CD14-positive monocyte (primary cell): Measurements from ENCODE around the gene LRRTM4. TPM values are rescaled to one million over a fixed set of nuclear protein-coding genes. Genes with fewer than 3 reads are reported as not detected.

Experiments used
- DNase-seq, 3 donors: peaks; one replicate each; pipeline ENCODE4 v3.0.0-alpha.2; 2011 to 2022
- H2AFZ ChIP-seq: 2 replicates; pipeline ENCODE4 v1.6.0; 2012; ENCODE audit warnings: mild to moderate bottlenecking, low read depth, low read length, inconsistent platforms; ENCODE audit not compliant: insufficient read depth, poor library complexity, severe bottlenecking
- H3K27ac ChIP-seq, 2 donors: 1 replicate in 1 of 2; 2 replicates in 1 of 2; pipeline ENCODE4 v1.5.1; 2012 to 2013; ENCODE audit warnings: low read length in 2 of 2, control low read depth in 1 of 2, inconsistent platforms in 1 of 2, low read depth in 1 of 2, mild to moderate bottlenecking in 1 of 2
- H3K27me3 ChIP-seq, 2 donors: one replicate each; pipeline versions ENCODE4 v1.6.0 to v1.6.1; 2011 to 2013; ENCODE audit warnings: low read length in 2 of 2; ENCODE audit not compliant: control insufficient read depth in 2 of 2, insufficient read depth in 2 of 2
- H3K36me3 ChIP-seq, 2 donors: replicated peaks in 1 of 2; 1 replicate in 1 of 2; 2 replicates in 1 of 2; pipeline versions ENCODE4 v1.5.1 to v1.6.1; 2012 to 2013; ENCODE audit warnings: low read length in 2 of 2, control low read depth in 1 of 2, inconsistent platforms in 1 of 2, mild to moderate bottlenecking in 1 of 2; ENCODE audit not compliant: insufficient read depth in 2 of 2, control insufficient read depth in 1 of 2
- H3K4me1 ChIP-seq, 2 donors: 1 replicate in 1 of 2; 2 replicates in 1 of 2; pipeline versions ENCODE4 v1.5.1 to v1.6.1; 2012 to 2013; ENCODE audit warnings: low read length in 2 of 2, control low read depth in 1 of 2, inconsistent platforms in 1 of 2, mild to moderate bottlenecking in 1 of 2, moderate library complexity in 1 of 2; ENCODE audit not compliant: insufficient read depth in 2 of 2, control insufficient read depth in 1 of 2
- H3K4me2 ChIP-seq: replicated peaks from 2 replicates; pipeline ENCODE3; 2012; ENCODE audit warnings: low read length, moderate library complexity, mild to moderate bottlenecking; ENCODE audit not compliant: poor library complexity, severe bottlenecking; ENCODE audit errors: extremely low read depth
- H3K4me3 ChIP-seq, 3 experiments: fragments of 200-600 bp in 1 of 3; sonication (generic) in 1 of 3; replicated peaks in 1 of 3; 1 replicate in 2 of 3; 2 replicates in 1 of 3; pipeline ENCODE4 v1.5.1; 2011 to 2013; ENCODE audit warnings: low read length in 3 of 3, mild to moderate bottlenecking in 3 of 3, control low read depth in 2 of 3, low read depth in 2 of 3, inconsistent platforms in 1 of 3, moderate library complexity in 1 of 3
- H3K79me2 ChIP-seq: 2 replicates; pipeline ENCODE4 v1.6.0; 2012; ENCODE audit warnings: mild to moderate bottlenecking, control low read depth, inconsistent platforms, low read length, moderate library complexity; ENCODE audit not compliant: insufficient read depth
- H3K9ac ChIP-seq: 2 replicates; pipeline ENCODE4 v1.6.0; 2017; ENCODE audit warnings: low read length, mild to moderate bottlenecking; ENCODE audit not compliant: insufficient read depth, poor library complexity, severe bottlenecking
- H3K9me3 ChIP-seq, 2 donors: replicated peaks in 1 of 2; 1 replicate in 1 of 2; 2 replicates in 1 of 2; pipeline versions ENCODE4 v1.5.1 to v1.6.1; 2012 to 2013; ENCODE audit warnings: low read length in 2 of 2, control low read depth in 1 of 2; ENCODE audit not compliant: control insufficient read depth in 1 of 2, insufficient read depth in 1 of 2
- H4K20me1 ChIP-seq: 2 replicates; pipeline ENCODE4 v1.6.0; 2012; ENCODE audit warnings: mild to moderate bottlenecking, low read length, control low read depth, moderate library complexity; ENCODE audit not compliant: insufficient read depth
- H3K27ac Mint-ChIP-seq, 7 donors: one replicate each; pipeline ENCODE4 v1.8.0; 2020; ENCODE audit warnings: mild to moderate bottlenecking in 7 of 7, mixed read lengths in 7 of 7, moderate library complexity in 6 of 7, inconsistent platforms in 2 of 7
- H3K27me3 Mint-ChIP-seq, 3 donors: one replicate each; pipeline ENCODE4 v1.8.0; 2021 to 2022; ENCODE audit warnings: low read depth in 3 of 3, mild to moderate bottlenecking in 3 of 3, mixed read lengths in 3 of 3, moderate library complexity in 3 of 3, inconsistent platforms in 1 of 3
- H3K36me3 Mint-ChIP-seq, 2 donors: one replicate each; pipeline ENCODE4 v1.8.0; 2020; ENCODE audit warnings: mixed read lengths in 2 of 2, inconsistent platforms in 1 of 2, mild to moderate bottlenecking in 1 of 2
- H3K4me1 Mint-ChIP-seq: one replicate; pipeline ENCODE4 v1.8.0; 2020; ENCODE audit warnings: mild to moderate bottlenecking, mixed read lengths
- H3K4me3 Mint-ChIP-seq, 2 donors: one replicate each; pipeline ENCODE4 v1.8.0; 2020; ENCODE audit warnings: mild to moderate bottlenecking in 2 of 2, mixed read lengths in 2 of 2, moderate library complexity in 1 of 2
- H3K9me3 Mint-ChIP-seq, 7 donors: one replicate each; pipeline ENCODE4 v1.8.0; 2020 to 2022; ENCODE audit warnings: mixed read lengths in 7 of 7, mild to moderate bottlenecking in 6 of 7, moderate library complexity in 6 of 7, inconsistent platforms in 2 of 7
- CTCF ChIP-seq: fragments of 200-600 bp; IDR thresholded peaks from one replicate; pipeline ENCODE4 v1.8.0; 2022; ENCODE audit warnings: antibody characterized with exemption, mild to moderate bottlenecking
- WGBS: methylation state at CpG from one replicate; pipeline ENCODE4 v1.1.5; 2013; ENCODE audit warnings: missing lambda C conversion rate; ENCODE audit not compliant: insufficient coverage; 5-methylcytosine and 5-hydroxymethylcytosine counted together
- intact Hi-C, 2 donors: fragments of 100-400 bp; cut with micrococcal nuclease; formaldehyde crosslinking; loops; one replicate each; pipeline versions ENCODE4 v1.15.0 to v1.15.1; 2023
- polyA plus RNA-seq, 3 donors: library from polyadenylated mRNA; depleted of rRNA in 1 of 3; unstranded in 2 of 3; stranded (reverse) in 1 of 3; fragments of 300-500 nt in 2 of 3; fragments of >200 nt in 1 of 3; fragmentation: Illumina TruSeq in 2 of 3; gene quantifications; 1 replicate in 2 of 3; 2 replicates in 1 of 3; pipeline ENCODE4 v1.2.3, GENCODE V29; 2012 to 2021

Gene LRRTM4
- polyA plus RNA-seq, 3 donors = not detected

GRCh38 chr2:77518311-77518710, 3.9 kb downstream of the LRRTM4 start:
- no peaks in the 10 kb centered on the region for H3K4me1 ChIP-seq
- no peaks in the 10 kb centered on the region for H3K27me3 ChIP-seq
- Mint-ChIP-seq H3K4me3 (no peak overlapping the region), H3K4me1 (no peaks in the 10 kb centered on the region), H3K27me3 (peaks cover 0 to 3% (median 2%) of the 10 kb centered on the region in 3 donors), H3K27ac (no peak overlapping the region), H3K36me3 (no peaks in the 10 kb centered on the region), H3K9me3 (peaks cover 0 to 2% (median 0%) of the 10 kb centered on the region in 7 donors)
- H3K4me2 ChIP-seq = no peak overlapping the region
- 93% methylated on average over 3 of the region's 7 CpGs for WGBS
- H4K20me1 ChIP-seq = no peaks in the 10 kb centered on the region
- H3K27ac ChIP-seq = no peak overlapping the region
- no peak for DNase-seq
- intact Hi-C loops = no loop called here
- TF ChIP-seq CTCF = no peak
- H3K9me3 ChIP-seq = no peaks in the 10 kb centered on the region
- no peaks in the 10 kb centered on the region for H3K36me3 ChIP-seq
- H3K79me2 ChIP-seq = no peaks in the 10 kb centered on the region
- no peak overlapping the region for H3K4me3 ChIP-seq
- H3K9ac ChIP-seq = no peak overlapping the region
- no peak overlapping the region for H2AFZ ChIP-seq

DNA sequence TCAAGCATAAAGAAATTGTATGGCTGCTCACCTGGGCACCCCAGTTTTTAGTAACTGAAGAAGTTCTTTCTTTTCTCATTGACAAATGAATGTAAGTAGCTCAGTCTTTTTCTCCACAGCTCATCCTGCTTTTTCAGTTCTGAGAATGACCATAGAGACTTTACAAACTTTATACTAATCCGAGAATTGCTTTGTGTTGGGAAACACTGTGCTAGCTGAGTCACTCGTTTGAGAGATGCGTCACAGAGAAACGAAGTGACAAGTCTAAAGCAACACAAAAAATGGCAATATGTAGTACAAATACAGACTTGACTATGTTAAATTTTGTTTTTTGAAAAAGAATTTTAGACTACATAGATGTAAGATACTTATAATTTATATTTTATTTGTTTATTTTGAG, 9.0 kb downstream of the LRRTM4 start:
- intact Hi-C loops = no loop called here
- Histone ChIP-seq H3K9ac (no peak overlapping the region), H4K20me1 (no peaks in the 10 kb centered on the region), H3K4me2 (no peak overlapping the region), H3K4me3 (no peak overlapping the region), H2AFZ (no peak overlapping the region), H3K79me2 (no peaks in the 10 kb centered on the region), H3K36me3 (no peaks in the 10 kb centered on the region), H3K4me1 (no peaks in the 10 kb centered on the region), H3K27ac (no peak overlapping the region), H3K27me3 (no peaks in the 10 kb centered on the region), H3K9me3 (no peaks in the 10 kb centered on the region)
- Mint-ChIP-seq H3K9me3 (peaks cover 0 to 2% (median 0%) of the 10 kb centered on the region in 7 donors), H3K36me3 (no peaks in the 10 kb centered on the region), H3K27ac (no peak overlapping the region), H3K4me1 (no peaks in the 10 kb centered on the region), H3K27me3 (no peaks in the 10 kb centered on the region), H3K4me3 (no peak overlapping the region)
- WGBS = no CpG with 5 or more reads among the region's 4 CpGs
- no peak for TF ChIP-seq CTCF
- DNase-seq = no peak
